HG03066 (cell line): Measurements from ENCODE around the gene DENND4A.
"Not testable (repeated sequence)": the region's sequence is repeated elsewhere in the genome, so short reads cannot be mapped to it uniquely, and the experiment has no call there.

ENCODE experiments used
- ATAC-seq: cut with Tn5 transposase; IDR thresholded peaks from one replicate; pipeline ENCODE4 v1.9.1; 2021; ENCODE audit warnings: low read depth; ENCODE audit not compliant: unreplicated experiment

The DENND4A gene

DNA sequence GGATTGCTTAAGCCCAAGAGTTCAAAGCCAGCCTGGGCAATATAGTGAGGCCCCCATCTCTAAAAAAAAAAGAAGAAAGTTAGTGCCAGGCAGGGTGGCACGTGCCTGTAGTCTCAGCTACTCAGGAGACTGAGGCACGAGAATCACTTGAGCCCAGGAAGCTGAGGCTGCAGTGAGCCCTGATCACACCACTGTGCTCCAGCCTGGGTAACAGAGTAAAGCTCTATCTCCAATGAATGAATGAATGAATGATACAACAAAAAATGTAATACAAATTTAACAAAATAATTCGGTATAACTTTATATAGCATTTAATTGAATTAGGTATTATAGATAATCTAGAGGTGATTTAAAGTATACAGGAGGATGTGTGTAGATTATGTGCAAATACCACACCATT lies 29.7 kb downstream of the DENND4A start:
- ATAC-seq = no peak

DNA sequence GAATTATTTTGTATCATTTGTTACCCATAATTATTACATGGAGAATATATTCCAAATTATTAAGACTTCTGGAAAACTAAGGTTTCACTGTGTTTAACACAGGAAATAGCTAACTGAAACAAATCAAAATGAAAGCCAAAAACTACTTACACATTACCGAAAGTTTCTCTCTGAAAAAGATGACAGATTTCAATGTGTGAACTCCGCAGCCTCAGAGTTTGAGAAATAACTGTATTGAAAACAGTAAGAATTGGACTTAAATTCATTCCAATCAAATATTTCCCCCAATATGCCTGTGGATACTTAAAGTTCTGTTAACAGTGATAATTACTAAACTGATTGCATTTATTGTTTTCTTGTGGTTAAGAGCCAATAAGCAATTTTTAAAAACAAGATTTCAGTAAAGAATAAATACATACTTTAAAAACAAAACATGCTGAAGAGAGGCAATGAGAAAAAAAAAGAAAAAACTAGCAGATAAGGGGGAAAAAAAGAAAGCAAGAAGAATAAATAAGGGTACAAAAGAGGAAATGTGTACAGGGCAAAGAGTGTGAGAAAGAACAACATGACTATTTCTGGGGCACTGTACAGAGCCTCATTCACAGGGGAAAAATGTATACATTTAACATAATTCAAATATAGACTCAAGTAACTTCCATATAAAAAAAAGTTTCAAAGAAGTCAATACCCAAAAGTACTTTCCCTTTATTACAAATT lies 30.7 kb downstream of the DENND4A start:
- ATAC-seq = no peak

DNA sequence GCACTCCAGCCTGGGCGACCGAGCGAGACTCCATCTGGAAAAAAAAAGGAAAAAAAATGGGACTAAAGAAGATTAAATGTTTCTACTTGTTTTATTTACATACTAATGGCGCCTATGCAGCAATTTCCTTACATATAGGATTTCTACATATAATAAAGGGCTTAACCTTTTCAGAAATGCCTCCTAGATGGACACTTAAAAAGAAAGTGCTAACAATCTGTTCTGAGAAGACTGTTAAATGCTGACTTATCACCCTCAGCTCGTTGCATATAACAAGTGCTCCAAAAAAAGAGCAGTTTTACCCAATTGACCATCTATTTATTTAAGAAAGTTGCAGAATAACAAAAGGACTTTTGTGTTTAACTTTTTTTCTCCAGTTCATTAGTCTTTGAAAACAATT lies 32.7 kb downstream of the DENND4A start:
- no peak for ATAC-seq

DNA sequence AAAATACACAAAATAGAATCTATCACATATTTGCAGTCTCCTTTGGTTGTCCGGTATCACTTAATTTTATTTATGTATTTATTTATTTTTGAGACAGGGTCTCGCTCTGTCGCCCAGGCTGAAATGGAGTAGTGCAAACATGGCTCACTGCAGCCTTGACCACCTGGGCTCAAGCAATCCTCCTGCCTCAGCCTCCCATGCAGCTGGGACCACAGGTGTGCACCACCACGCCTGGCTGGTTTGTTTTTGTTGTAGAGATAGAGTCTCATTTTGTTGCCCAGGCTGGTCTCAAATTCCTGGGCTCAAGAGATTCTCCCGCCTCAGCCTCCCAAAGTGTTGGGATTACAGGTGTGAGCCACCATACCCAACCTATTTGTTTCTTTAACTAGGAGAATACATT lies 33.9 kb downstream of the DENND4A start:
- no peak for ATAC-seq

DNA sequence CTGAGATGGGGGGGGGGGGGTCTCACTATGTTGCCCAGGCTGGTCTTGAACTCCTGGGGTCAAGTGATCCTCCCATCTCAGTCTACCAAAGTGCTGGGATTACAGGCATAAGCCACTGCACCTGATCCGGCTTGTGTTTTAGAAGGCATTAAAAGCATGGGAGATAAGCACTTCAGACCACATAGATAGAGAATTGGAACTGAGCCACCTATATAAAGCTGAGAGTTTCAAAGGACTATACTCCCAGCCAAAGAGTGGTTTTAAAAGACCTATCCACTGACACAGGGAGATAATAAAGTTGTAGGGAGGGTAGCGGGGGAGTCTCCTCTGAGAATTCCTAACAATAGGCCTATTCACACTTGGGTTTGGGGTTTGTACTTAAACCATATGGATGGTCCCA lies 34.8 kb downstream of the DENND4A start:
- no peak for ATAC-seq

DNA sequence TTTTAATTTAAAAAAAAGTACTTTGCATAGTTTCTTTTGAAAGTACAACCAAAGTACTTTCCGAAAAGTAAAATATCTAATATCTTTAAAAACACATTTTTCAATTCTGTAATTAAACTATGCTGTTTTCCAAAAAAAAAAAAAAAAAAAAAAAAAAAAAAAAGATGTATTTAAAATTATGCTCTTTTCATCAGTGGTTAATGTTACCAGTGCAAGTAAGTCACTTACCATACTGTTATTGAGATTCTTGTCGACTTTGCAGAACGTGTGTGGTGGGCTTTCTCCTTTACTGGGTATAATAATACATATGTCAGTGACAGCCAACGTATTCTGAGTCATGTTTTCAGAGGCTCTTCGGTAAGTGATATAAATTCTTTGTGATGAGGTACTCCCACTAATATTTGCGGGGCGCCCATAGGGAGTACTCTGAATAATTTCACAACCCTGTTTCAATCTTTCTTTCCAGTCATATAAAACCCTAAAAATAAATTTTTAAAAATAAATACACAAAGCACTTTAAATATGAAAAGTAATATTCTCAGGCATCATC lies 39.9 kb downstream of the DENND4A start:
- ATAC-seq = no peak

DNA sequence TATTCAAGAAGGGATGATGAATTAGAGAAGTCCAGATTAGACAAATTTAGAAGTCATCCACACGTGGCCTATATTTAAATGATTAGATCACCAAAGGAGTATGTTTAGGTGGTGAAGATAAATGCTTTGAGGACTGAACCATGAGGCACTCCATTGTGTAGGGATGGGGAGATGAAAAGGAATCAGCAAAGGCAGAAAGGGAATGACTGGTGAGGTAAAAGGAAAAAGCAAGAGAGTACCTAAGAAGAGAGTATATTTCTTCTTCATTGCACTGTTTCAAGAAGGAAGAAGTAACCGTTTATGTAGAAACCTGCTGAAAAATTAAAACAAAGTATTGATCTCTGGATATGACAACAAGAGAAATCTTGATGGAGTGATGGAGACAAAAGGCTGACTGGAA lies 40.7 kb downstream of the DENND4A start:
- ATAC-seq = no peak

- ATAC-seq = no peak
Measured at GRCh38 chr15:65747265-65747664, 44.8 kb downstream of the DENND4A start.

DNA sequence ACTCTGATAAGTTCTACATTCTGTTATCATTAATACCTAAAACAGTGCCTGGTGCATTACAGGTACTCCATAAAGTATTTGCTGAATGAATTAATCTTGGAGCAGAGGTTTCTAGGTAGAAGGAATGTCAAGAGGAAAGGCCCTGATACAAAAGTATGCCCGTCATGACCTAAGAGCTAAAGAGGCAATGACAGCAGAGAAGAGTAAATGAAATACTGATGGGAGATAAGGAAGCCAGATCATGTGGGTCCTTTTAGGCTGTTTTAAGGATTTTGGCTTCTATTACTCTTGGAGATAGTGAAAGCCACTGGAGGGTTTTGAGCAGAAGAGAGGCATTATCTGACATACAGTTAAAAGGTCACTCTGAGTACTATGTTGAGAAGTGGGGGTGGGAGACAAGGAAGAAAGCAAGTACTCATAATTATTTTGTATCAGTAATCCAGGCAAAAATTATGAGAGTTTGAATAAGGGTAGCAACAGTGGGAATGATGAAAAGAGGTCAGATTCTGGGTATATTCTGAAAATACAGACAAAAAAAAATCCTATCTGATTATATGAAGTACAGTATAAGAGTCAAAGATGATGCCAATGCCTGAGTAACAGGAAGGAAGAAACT lies 48.3 kb downstream of the DENND4A start:
- no peak for ATAC-seq

DNA sequence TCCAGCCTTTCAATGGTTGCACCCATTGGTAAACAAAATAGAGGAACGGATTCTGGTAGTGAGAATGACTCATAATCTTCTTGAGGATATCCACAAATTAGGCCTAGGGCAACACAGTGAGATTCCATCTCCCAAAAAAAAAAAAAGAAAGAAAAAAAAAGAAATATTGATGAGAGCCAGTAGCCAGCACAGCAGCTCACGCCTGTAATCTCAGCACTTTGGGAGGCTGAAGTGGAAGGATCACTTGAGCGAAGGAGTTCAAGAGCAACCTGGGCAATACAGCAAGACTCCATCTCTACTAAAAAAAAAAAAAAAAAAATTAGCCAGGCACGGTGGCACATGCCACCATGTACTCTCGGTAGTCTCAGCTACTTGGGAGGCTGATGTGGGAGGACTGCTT lies 51.9 kb downstream of the DENND4A start:
- ATAC-seq = no peak

- no peak for ATAC-seq
Measured at GRCh38 chr15:65738649-65739048, 53.4 kb downstream of the DENND4A start.

DNA sequence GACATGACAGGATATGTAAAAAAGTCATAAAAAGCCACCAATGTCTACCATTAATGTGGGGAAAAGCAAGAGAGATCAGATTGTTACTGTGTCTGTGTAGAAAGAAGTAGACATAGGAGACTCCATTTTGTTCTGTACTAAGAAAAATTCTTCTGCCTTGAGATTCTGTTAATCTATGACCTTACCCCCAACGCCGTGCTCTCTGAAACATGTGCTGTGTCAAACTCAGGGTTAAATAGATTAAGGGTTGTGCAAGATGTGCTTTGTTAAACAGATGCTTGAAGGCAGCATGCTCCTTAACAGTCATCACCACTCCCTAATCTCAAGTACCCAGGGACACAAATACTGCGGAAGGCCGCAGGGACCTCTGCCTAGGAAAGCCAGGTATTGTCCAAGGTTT lies 58.5 kb downstream of the DENND4A start:
- not testable (repeated sequence) for ATAC-seq

- ATAC-seq = no peak
Measured at GRCh38 chr15:65732698-65733097, 59.4 kb downstream of the DENND4A start.

- ATAC-seq = no peak
Measured at GRCh38 chr15:65731926-65732325, 60.2 kb downstream of the DENND4A start.

- ATAC-seq = no peak
Measured at GRCh38 chr15:65730549-65731172, 61.4 kb downstream of the DENND4A start.

DNA sequence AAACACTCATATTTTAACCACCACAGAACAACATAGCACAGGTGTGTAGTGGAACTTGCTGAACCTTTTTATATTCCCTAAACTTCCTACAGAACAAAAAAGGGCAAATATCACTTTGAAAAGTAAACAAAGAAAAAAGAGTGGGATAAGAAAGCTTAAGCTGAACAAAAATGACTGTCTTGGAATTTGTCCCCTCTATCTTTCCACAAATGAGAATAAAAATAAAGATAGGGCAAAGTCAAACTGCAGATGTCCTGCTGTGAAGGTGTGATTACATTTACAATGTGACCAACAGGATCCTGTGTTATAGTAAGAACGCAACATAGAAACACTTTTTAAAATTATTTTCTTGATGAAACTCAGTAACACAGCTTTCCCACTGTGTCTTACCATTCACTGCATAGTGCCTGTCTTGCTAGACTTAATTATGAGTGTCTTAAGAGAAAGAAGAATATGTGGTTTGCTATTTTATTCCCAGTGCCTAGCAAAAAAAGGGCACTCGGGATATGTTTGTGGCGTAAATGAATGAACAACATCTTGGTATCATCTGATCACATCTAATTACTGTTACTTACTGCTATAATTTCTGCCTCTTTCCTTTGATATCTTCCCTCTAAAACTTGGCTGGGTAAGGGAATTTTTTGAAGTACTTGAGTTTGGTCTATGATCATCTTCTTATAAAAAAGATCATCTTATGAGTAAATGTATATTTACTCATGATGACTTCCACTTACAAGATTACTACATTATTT lies 67.5 kb downstream of the DENND4A start:
- no peak for ATAC-seq

GRCh38 chr15:65723876-65724275 lies 68.2 kb downstream of the DENND4A start:
- ATAC-seq = no peak

- ATAC-seq = no peak
Measured at GRCh38 chr15:65722191-65722590, 69.9 kb downstream of the DENND4A start.

DNA sequence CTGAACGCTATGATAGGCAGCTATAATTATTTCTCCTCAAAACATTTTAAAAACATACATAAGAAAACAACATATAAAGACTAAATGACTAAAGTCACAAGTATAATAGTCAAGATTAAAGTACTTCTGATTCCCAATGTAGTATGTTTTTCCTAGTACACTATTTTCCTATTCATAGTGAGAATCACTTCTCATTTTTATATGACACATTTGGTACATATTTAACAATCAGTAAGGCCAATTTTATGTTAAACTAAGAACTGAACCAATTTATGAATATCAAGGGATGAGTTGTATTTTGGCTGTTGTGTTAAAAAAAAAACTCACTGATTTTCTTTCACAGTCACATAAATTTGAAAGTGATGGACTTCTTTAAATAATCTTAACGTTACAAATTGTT lies 79.7 kb downstream of the DENND4A start:
- ATAC-seq = no peak

DNA sequence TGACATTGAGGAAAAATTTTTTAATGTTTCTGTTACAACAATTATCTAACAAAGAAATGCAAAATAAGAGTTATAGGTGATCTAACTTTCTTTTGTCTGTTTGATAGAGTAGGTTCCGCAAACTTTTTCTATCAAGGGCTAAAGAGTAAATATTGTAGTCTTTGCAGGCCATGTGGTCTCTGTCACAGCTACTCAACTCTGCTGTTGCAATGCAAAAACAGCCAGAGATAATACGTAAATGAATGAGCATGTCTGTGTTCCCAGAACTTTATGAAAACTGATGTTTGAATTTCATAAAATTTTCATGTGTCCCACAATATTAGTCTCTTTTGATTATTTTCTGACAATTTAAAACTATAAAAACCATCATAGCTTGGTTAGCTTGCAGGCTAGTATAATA lies 97.0 kb downstream of the DENND4A start:
- no peak for ATAC-seq

GRCh38 chr15:65690778-65691177 lies 101.3 kb downstream of the DENND4A start:
- ATAC-seq = no peak
